NB4 (cell line): ENCODE data around the gene NADK.

Experiments used
- CTCF ChIP-seq: IDR thresholded peaks from one replicate; pipeline ENCODE4 v1.5.1; 2012; ENCODE audit warnings: low read depth, low read length
- MAX ChIP-seq: IDR thresholded peaks from 2 replicates; pipeline ENCODE4 v1.6.1; 2011; ENCODE audit warnings: low read depth, low read length
- MYC ChIP-seq: IDR thresholded peaks from 2 replicates; pipeline ENCODE4 v1.6.1; 2011; ENCODE audit warnings: low read depth, low read length
- POLR2A ChIP-seq: IDR thresholded peaks from 2 replicates; pipeline ENCODE4 v1.6.1; 2011; ENCODE audit warnings: mild to moderate bottlenecking; ENCODE audit not compliant: insufficient read length; ENCODE audit errors: extremely low read depth

DNA sequence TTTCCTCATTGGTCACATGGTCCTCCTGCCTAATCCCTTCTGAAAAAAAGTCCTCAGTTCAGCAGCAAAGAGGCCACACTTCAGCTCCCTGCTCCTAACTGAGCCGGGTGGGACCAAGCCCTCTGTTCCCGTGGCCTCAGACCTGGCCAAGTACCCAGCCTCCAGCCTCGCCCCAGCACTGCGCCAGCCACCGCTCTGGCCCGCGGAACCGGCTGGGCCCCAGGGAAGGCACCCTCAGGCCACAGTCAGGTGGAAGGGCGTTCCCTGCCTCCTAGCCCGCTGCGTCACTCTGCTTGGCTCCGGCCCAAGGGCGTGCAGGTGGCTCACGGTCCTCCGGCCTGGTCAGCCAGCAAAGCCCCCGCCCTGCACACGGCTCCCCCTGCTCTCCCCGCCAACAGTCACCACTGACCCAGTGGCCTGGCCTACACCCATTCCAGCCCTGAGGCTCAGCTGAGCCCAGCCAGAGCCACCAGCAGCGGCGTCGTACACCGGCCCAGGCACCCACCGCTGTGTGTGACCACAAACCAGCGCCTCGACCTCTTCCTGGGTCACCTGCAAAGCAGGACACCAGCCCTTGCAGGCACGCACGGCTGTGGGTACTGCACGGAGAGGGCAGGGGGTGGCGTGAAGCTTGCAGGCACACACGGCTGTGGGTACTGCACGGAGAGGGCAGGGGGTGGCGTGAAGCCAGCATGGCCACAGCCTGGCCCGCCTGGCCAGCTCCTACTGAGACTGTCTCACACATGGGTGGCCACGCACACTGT, 19.4 kb downstream of the NADK start:
- TF ChIP-seq CTCF (no peak), POLR2A (no peak), MAX (no peak), MYC (no peak)
